Progenitor cell of endocrine pancreas (in vitro differentiated cells): ENCODE measurements around the gene SGCD. TPM values are rescaled to one million over a fixed set of nuclear protein-coding genes. Genes with fewer than 3 reads are reported as not detected.
A peak's percentile ranks its signal among the peaks of the same experiment; 100 is the strongest.

Experiments used
- DNase-seq: peaks from one replicate; pipeline ENCODE4 v3.0.0; 2021; ENCODE audit warnings: low spot score; ENCODE audit not compliant: unreplicated experiment
- H3K27ac Mint-ChIP-seq: 2 replicates; pipeline ENCODE4 v1.8.0; 2021; ENCODE audit warnings: mild to moderate bottlenecking, moderate library complexity, mixed read lengths
- H3K27me3 Mint-ChIP-seq: 2 replicates; pipeline ENCODE4 v1.8.0; 2021; ENCODE audit warnings: mixed read lengths
- H3K36me3 Mint-ChIP-seq: 2 replicates; pipeline ENCODE4 v1.8.0; 2022; ENCODE audit warnings: mixed read lengths; ENCODE audit not compliant: insufficient read depth
- H3K4me1 Mint-ChIP-seq: 2 replicates; pipeline ENCODE4 v1.8.0; 2021; ENCODE audit warnings: low read depth, mixed read lengths
- H3K4me3 Mint-ChIP-seq: 2 replicates; pipeline ENCODE4 v1.8.0; 2021; ENCODE audit warnings: low read depth, mild to moderate bottlenecking, moderate library complexity, mixed read lengths
- H3K9me3 Mint-ChIP-seq: 2 replicates; pipeline ENCODE4 v1.8.0; 2021; ENCODE audit warnings: low read depth, mixed read lengths
- CTCF ChIP-seq: fragments of 200-600 bp; sonication (generic); IDR thresholded peaks from one replicate; pipeline ENCODE4 v1.5.0; 2021; ENCODE audit warnings: antibody characterized with exemption, mild to moderate bottlenecking; ENCODE audit not compliant: unreplicated experiment
- total RNA-seq: library from RNA; stranded (reverse); gene quantifications from 2 replicates; pipeline ENCODE4 v1.2.1, GENCODE V29; 2021

The SGCD gene
- total RNA-seq, 1 donor from 2014 or later: 5.9 TPM

- H3K27me3 Mint-ChIP-seq: no peaks in the 10 kb centered on the region
- H3K4me3 Mint-ChIP-seq: no peak overlapping the region
- no peak for TF ChIP-seq CTCF
- DNase-seq: no peak
- H3K36me3 Mint-ChIP-seq: no peaks in the 10 kb centered on the region
- peaks cover 3% of the 10 kb centered on the region for H3K9me3 Mint-ChIP-seq
- H3K27ac Mint-ChIP-seq: no peak overlapping the region
- peaks cover 1% of the 10 kb centered on the region for H3K4me1 Mint-ChIP-seq
These were observed 304.0 kb downstream of the SGCD start for GRCh38 chr5:156631005-156631404.

GRCh38 chr5:156634301-156634700 is 307.3 kb downstream of the SGCD start:
- Mint-ChIP-seq H3K27me3 (no peaks in the 10 kb centered on the region), H3K9me3 (peaks cover 8% of the 10 kb centered on the region), H3K27ac (no peak overlapping the region), H3K4me1 (peaks cover 1% of the 10 kb centered on the region), H3K36me3 (no peaks in the 10 kb centered on the region), H3K4me3 (no peak overlapping the region)
- DNase-seq: no peak
- TF ChIP-seq CTCF: no peak

GRCh38 chr5:156640691-156641241 is 313.8 kb downstream of the SGCD start:
- Mint-ChIP-seq H3K4me1 (peaks cover 17% of the 10 kb centered on the region), H3K27me3 (peaks cover 7% of the 10 kb centered on the region), H3K36me3 (no peaks in the 10 kb centered on the region), H3K4me3 (no peak overlapping the region), H3K27ac (no peak overlapping the region), H3K9me3 (peaks cover 9% of the 10 kb centered on the region)
- no peak for TF ChIP-seq CTCF
- no peak for DNase-seq

- Mint-ChIP-seq H3K27me3 (peaks cover 7% of the 10 kb centered on the region), H3K9me3 (peaks cover 9% of the 10 kb centered on the region), H3K27ac (no peak overlapping the region), H3K4me3 (no peak overlapping the region), H3K4me1 (peaks cover 26% of the 10 kb centered on the region), H3K36me3 (no peaks in the 10 kb centered on the region)
- TF ChIP-seq CTCF: no peak
- DNase-seq: no peak
These were observed 314.7 kb downstream of the SGCD start for GRCh38 chr5:156641686-156642085.

- Mint-ChIP-seq H3K4me3 (peak overlapping the region; percentile 7), H3K27ac (peak overlapping the region; percentile 92), H3K36me3 (no peaks in the 10 kb centered on the region), H3K27me3 (no peaks in the 10 kb centered on the region), H3K9me3 (peaks cover 5% of the 10 kb centered on the region), H3K4me1 (peaks cover 40% of the 10 kb centered on the region)
- no peak for TF ChIP-seq CTCF
- no peak for DNase-seq
These were observed 320.1 kb downstream of the SGCD start for GRCh38 chr5:156647034-156647451.
